Mesendoderm (in vitro differentiated cells): ENCODE measurements around the gene PIK3CD.
A peak's percentile ranks its signal among the peaks of the same experiment; 100 is the strongest.

Experiments
- DNase-seq: peaks from one replicate; pipeline ENCODE4 v3.0.0; 2013
- H2AK5ac ChIP-seq: 2 replicates; pipeline ENCODE4 v1.6.1; 2013; ENCODE audit warnings: low read length, inconsistent platforms
- H2BK120ac ChIP-seq: 2 replicates; pipeline ENCODE4 v1.6.1; 2013; ENCODE audit warnings: low read depth, mild to moderate bottlenecking, low read length, moderate library complexity, mixed read lengths
- H2BK15ac ChIP-seq: replicated peaks from 2 replicates; pipeline ENCODE4 v1.6.1; 2013; ENCODE audit warnings: low read depth, mild to moderate bottlenecking, moderate library complexity
- H2BK5ac ChIP-seq: 2 replicates; pipeline ENCODE4 v1.6.1; 2013; ENCODE audit warnings: low read length, inconsistent platforms
- H3K18ac ChIP-seq: 2 replicates; pipeline ENCODE4 v1.6.1; 2013; ENCODE audit warnings: mild to moderate bottlenecking, low read length, mixed read lengths
- H3K23ac ChIP-seq: one replicate; pipeline ENCODE4 v1.6.1; 2013; ENCODE audit warnings: low read length
- H3K27ac ChIP-seq: 2 replicates; pipeline ENCODE4 v1.5.1; 2013; ENCODE audit warnings: low read depth, mild to moderate bottlenecking, inconsistent platforms, low read length, moderate library complexity
- H3K27me3 ChIP-seq: 2 replicates; pipeline ENCODE4 v1.6.1; 2013; ENCODE audit warnings: low read length, control low read depth, mild to moderate bottlenecking, inconsistent platforms; ENCODE audit not compliant: insufficient read depth, poor library complexity
- H3K36me3 ChIP-seq: 2 replicates; pipeline ENCODE4 v1.6.1; 2013; ENCODE audit warnings: low read length, inconsistent platforms; ENCODE audit not compliant: control insufficient read depth, insufficient read depth
- H3K4ac ChIP-seq: one replicate; pipeline ENCODE4 v1.6.1; 2013; ENCODE audit warnings: low read depth, mild to moderate bottlenecking, low read length, moderate library complexity
- H3K4me1 ChIP-seq: 2 replicates; pipeline ENCODE4 v1.6.1; 2013; ENCODE audit warnings: low read depth, low read length, inconsistent platforms; ENCODE audit not compliant: control insufficient read depth
- H3K4me2 ChIP-seq: 2 replicates; pipeline ENCODE4 v1.6.1; 2013; ENCODE audit warnings: low read length
- H3K4me3 ChIP-seq: 2 replicates; pipeline ENCODE4 v1.5.1; 2013; ENCODE audit warnings: mild to moderate bottlenecking, low read length
- H3K56ac ChIP-seq: one replicate; pipeline ENCODE4 v1.6.1; 2013; ENCODE audit warnings: low read length
- H3K79me1 ChIP-seq: 2 replicates; pipeline ENCODE4 v1.6.1; 2013; ENCODE audit warnings: low read length, inconsistent platforms
- H3K79me2 ChIP-seq: 2 replicates; pipeline ENCODE4 v1.6.1; 2013; ENCODE audit warnings: mild to moderate bottlenecking, low read length; ENCODE audit not compliant: control insufficient read depth, insufficient read depth
- H3K9ac ChIP-seq: 2 replicates; pipeline ENCODE4 v1.6.1; 2013; ENCODE audit warnings: low read length, inconsistent platforms
- H4K5ac ChIP-seq: one replicate; pipeline ENCODE4 v1.6.1; 2013; ENCODE audit warnings: low read length
- H4K8ac ChIP-seq: one replicate; pipeline ENCODE4 v1.6.1; 2013; ENCODE audit warnings: low read depth, mild to moderate bottlenecking, control low read depth, low read length, moderate library complexity
- whole genome bisulfite sequencing: extraction: QIAGEN DNeasy Blood & Tissue Kit; methylation state at CpG from one replicate; pipeline ENCODE4 v1.1.7; 2013; ENCODE audit warnings: low lambda C conversion rate, missing lambda C conversion rate; ENCODE audit not compliant: insufficient coverage; ENCODE audit errors: extremely low coverage; 5-methylcytosine and 5-hydroxymethylcytosine counted together

PIK3CD gene

GRCh38 chr1:9684801-9685200, 33.3 kb downstream of the PIK3CD start:
- no CpG with 5 or more reads among the region's 1 CpG for WGBS
- peaks cover 3% of the 10 kb centered on the region for H3K27me3 ChIP-seq
- H2BK5ac ChIP-seq = no peak overlapping the region
- no peaks in the 10 kb centered on the region for H3K36me3 ChIP-seq
- H3K79me1 ChIP-seq = no peaks in the 10 kb centered on the region
- H3K27ac ChIP-seq = no peak overlapping the region
- no peak overlapping the region for H2BK15ac ChIP-seq
- H2AK5ac ChIP-seq = no peak overlapping the region
- peaks cover 2% of the 10 kb centered on the region for H3K4me1 ChIP-seq
- no peak overlapping the region for H4K8ac ChIP-seq
- H3K56ac ChIP-seq = no peak overlapping the region
- no peak overlapping the region for H2BK120ac ChIP-seq
- no peak overlapping the region for H4K5ac ChIP-seq
- H3K18ac ChIP-seq = no peak overlapping the region
- H3K9ac ChIP-seq = no peak overlapping the region
- no peak for DNase-seq
- no peak overlapping the region for H3K4me3 ChIP-seq
- no peak overlapping the region for H3K23ac ChIP-seq
- no peak overlapping the region for H3K4ac ChIP-seq
- no peak overlapping the region for H3K4me2 ChIP-seq
- H3K79me2 ChIP-seq = no peaks in the 10 kb centered on the region

DNA sequence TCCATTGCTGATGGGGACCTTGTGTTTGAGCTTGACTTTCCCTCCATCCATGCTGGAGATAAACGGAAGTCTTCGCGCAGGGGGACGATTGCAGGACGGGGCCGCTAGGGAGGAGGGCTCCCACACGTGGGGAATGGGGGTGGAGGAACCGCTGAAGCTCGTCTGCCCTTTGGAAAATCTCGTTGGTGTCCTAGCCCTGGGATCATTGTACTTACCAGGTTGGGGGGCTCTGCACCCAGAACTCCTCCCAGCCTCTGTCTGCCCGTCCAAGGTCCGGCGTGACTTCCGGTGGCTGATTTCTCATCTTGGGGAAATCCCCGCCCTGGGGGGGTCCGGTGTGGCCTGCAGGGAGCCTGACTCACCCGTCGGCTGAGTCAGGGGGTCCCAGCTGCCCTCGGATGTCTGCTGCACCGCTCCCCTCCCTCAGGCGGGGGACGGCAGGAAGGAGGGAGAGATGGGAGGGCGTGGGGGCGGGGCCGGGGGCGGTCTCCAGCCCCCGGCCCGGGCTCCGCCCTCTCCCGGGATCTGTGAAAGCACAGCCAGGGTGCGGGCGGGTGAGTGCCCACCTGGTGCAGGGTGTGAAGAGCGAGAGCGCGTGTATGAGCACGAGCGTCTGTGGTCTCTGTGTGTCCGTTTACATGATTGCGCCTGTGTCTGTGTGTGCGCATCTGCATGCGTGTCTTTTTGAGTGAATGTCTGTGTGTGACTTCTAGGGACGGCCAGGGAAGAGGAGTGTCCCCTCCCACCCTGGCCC, 35.8 kb downstream of the PIK3CD start:
- Histone ChIP-seq H2BK5ac (no peak overlapping the region), H3K4me2 (peak overlapping the region; percentile 99), H3K4me1 (peaks cover 2% of the 10 kb centered on the region), H2AK5ac (no peak overlapping the region), H3K4me3 (peak overlapping the region; percentile 43), H4K8ac (no peak overlapping the region), H3K18ac (peak overlapping the region; percentile 25), H2BK15ac (no peak overlapping the region), H3K79me2 (no peaks in the 10 kb centered on the region), H3K56ac (peak overlapping the region; percentile 81), H3K27me3 (peaks cover 9% of the 10 kb centered on the region), H2BK120ac (no peak overlapping the region), H3K23ac (no peak overlapping the region), H3K27ac (no peak overlapping the region), H4K5ac (no peak overlapping the region), H3K36me3 (no peaks in the 10 kb centered on the region), H3K79me1 (no peaks in the 10 kb centered on the region), H3K9ac (peak overlapping the region; percentile 57), H3K4ac (no peak overlapping the region)
- WGBS = no CpG with 5 or more reads among the region's 42 CpGs
- DNase-seq = peak; percentile 77

- Histone ChIP-seq H3K18ac (no peak overlapping the region), H3K4ac (no peak overlapping the region), H2BK5ac (no peak overlapping the region), H3K27ac (no peak overlapping the region), H3K23ac (no peak overlapping the region), H3K9ac (peak overlapping the region; percentile 57), H4K5ac (no peak overlapping the region), H3K79me2 (no peaks in the 10 kb centered on the region), H2AK5ac (no peak overlapping the region), H3K4me3 (peak overlapping the region; percentile 40), H3K36me3 (no peaks in the 10 kb centered on the region), H2BK15ac (no peak overlapping the region), H3K56ac (peak overlapping the region; percentile 81), H3K4me2 (peak overlapping the region; percentile 99), H2BK120ac (no peak overlapping the region), H4K8ac (no peak overlapping the region), H3K4me1 (peaks cover 2% of the 10 kb centered on the region), H3K27me3 (peaks cover 9% of the 10 kb centered on the region), H3K79me1 (no peaks in the 10 kb centered on the region)
- no peak for DNase-seq
- no CpG with 5 or more reads among the region's 34 CpGs for WGBS
Observed at GRCh38 chr1:9687874-9688582, 36.5 kb downstream of the PIK3CD start.

DNA sequence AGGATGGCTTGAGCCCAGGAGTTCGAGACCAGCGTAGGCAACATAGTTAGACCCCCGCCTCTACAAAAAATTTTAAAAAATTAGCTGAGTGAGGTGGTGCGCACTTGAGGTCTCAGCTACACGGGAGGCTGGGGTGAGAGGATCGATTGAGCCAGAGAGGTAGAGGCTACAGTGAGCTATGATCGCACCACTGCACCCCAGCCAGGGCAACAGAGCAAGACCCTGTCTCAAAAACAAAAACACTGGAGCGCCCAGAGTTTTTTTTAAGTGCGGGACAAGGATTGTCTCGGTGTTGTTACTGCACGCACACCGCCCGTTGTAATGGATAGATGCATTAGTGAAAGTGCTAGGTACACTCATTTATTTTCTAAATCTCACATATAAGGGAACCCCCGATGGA, 37.1 kb downstream of the PIK3CD start:
- Histone ChIP-seq H3K27ac (no peak overlapping the region), H3K4ac (no peak overlapping the region), H3K4me2 (peak overlapping the region; percentile 71), H2BK15ac (no peak overlapping the region), H2AK5ac (no peak overlapping the region), H3K36me3 (no peaks in the 10 kb centered on the region), H3K9ac (no peak overlapping the region), H4K5ac (no peak overlapping the region), H3K4me1 (peaks cover 2% of the 10 kb centered on the region), H3K23ac (no peak overlapping the region), H4K8ac (no peak overlapping the region), H3K27me3 (peaks cover 9% of the 10 kb centered on the region), H2BK5ac (no peak overlapping the region), H3K18ac (no peak overlapping the region), H3K4me3 (no peak overlapping the region), H2BK120ac (no peak overlapping the region), H3K79me2 (no peaks in the 10 kb centered on the region), H3K56ac (peak overlapping the region; percentile 9), H3K79me1 (no peaks in the 10 kb centered on the region)
- WGBS = no CpG with 5 or more reads among the region's 14 CpGs
- no peak for DNase-seq

GRCh38 chr1:9689011-9689706, 37.6 kb downstream of the PIK3CD start:
- no peak overlapping the region for H3K23ac ChIP-seq
- H3K79me2 ChIP-seq = no peaks in the 10 kb centered on the region
- H3K18ac ChIP-seq = peak overlapping the region; percentile 46
- H3K9ac ChIP-seq = peak overlapping the region; percentile 6
- H2BK15ac ChIP-seq = no peak overlapping the region
- peaks cover 9% of the 10 kb centered on the region for H3K27me3 ChIP-seq
- no peak overlapping the region for H2BK120ac ChIP-seq
- H3K4me3 ChIP-seq = no peak overlapping the region
- H3K4me2 ChIP-seq = peak overlapping the region; percentile 71
- H2BK5ac ChIP-seq = no peak overlapping the region
- H3K4ac ChIP-seq = no peak overlapping the region
- no peak overlapping the region for H2AK5ac ChIP-seq
- peak overlapping the region; percentile 67 for H3K56ac ChIP-seq
- H3K4me1 ChIP-seq = peaks cover 2% of the 10 kb centered on the region
- no peak overlapping the region for H3K27ac ChIP-seq
- no peak overlapping the region for H4K8ac ChIP-seq
- H3K36me3 ChIP-seq = no peaks in the 10 kb centered on the region
- H3K79me1 ChIP-seq = no peaks in the 10 kb centered on the region
- no peak overlapping the region for H4K5ac ChIP-seq
- DNase-seq = peak; percentile 77
- no CpG with 5 or more reads among the region's 72 CpGs for WGBS
